Epithelial cell of proximal tubule (primary cell): Measurements from ENCODE around the gene PRSS3. TPM values are rescaled to one million over a fixed set of nuclear protein-coding genes. Genes with fewer than 3 reads are reported as not detected.
"Not testable (repeated sequence)": the region's sequence is repeated elsewhere in the genome, so short reads cannot be mapped to it uniquely, and the experiment has no call there.

ENCODE experiments used
- DNase-seq: peaks from one replicate; pipeline ENCODE4 v3.0.0-alpha.2; 2011; ENCODE audit warnings: low read depth
- H3K4me3 ChIP-seq: 2 replicates; pipeline ENCODE4 v1.5.1; 2011; ENCODE audit warnings: low read depth, mild to moderate bottlenecking, low read length
- CTCF ChIP-seq: conservative IDR thresholded peaks from 2 replicates; pipeline ENCODE4 v1.5.1; 2012; ENCODE audit warnings: low read depth, mild to moderate bottlenecking, low read length
- total RNA-seq: library from RNA; depleted of rRNA; stranded (reverse); fragments of >200 nt; gene quantifications from 2 replicates; pipeline ENCODE4 v1.2.3, GENCODE V29; 2015

Gene PRSS3
- total RNA-seq, 1 donor from 2014 or later: 2.7 TPM

DNA sequence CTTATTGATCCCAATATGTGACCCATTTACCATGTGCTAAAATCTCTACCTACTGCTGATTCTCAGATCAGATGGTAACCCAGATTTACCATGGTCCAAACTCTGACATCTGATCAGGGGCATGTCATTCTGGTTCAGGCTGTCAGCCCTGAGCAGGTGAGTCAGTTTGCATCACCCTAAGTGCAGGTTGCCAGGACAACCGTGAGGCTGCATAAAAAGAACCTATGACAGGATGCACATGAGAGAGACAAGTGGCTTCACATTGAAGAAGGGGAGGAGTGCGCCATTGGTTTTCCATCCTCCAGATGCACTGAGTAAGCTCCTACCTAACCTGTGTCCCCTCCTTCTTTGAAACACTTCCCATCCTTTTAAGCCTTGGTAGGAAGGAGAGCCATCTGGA lies 801 bp upstream of the PRSS3 start:
- H3K4me3 ChIP-seq: no peak overlapping the region
- TF ChIP-seq CTCF: no peak
- DNase-seq: no peak

DNA sequence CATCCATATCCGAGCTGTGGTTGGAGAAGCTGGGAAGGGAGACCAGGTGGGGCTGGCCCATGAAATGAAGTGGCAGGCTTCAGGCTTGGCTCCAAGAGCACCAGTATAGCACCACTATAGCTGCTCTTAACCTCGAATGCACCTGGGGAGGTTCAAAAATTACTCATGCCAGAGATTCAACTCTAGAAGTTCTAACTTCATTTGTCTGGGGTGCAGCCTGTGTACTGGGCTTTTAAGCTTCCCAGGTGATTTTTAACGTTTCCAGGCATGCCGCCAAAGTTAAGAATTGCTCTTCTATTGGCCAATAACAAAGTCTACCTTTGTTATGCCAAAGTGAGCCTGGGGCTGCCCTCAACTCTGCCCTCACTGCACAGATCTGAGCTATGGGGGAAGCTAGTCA lies 458 bp downstream of the PRSS3 start:
- no peak for DNase-seq
- TF ChIP-seq CTCF: no peak

GRCh38 chr9:33796679-33797078 lies 1.3 kb downstream of the PRSS3 start:
- not testable (repeated sequence) for DNase-seq, H3K4me3 ChIP-seq

More for the DNA sequence above, 458 bp downstream of the PRSS3 start:
- H3K4me3 ChIP-seq: no peak overlapping the region

DNA sequence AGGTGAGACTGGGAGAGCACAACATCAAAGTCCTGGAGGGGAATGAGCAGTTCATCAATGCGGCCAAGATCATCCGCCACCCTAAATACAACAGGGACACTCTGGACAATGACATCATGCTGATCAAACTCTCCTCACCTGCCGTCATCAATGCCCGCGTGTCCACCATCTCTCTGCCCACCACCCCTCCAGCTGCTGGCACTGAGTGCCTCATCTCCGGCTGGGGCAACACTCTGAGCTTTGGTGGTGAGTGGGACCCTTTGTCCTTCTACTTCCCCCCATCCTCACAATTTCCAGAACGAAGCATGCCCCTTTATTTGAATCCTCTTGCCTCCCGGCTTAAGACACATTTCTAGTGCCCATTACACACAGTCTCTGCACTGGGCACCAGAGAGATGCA lies 2.5 kb downstream of the PRSS3 start:
- H3K4me3 ChIP-seq: no peak overlapping the region
- TF ChIP-seq CTCF: no peak
- no peak for DNase-seq

GRCh38 chr9:33798545-33798944 lies 3.2 kb downstream of the PRSS3 start:
- no peak overlapping the region for H3K4me3 ChIP-seq
- no peak for DNase-seq
- TF ChIP-seq CTCF: no peak

DNA sequence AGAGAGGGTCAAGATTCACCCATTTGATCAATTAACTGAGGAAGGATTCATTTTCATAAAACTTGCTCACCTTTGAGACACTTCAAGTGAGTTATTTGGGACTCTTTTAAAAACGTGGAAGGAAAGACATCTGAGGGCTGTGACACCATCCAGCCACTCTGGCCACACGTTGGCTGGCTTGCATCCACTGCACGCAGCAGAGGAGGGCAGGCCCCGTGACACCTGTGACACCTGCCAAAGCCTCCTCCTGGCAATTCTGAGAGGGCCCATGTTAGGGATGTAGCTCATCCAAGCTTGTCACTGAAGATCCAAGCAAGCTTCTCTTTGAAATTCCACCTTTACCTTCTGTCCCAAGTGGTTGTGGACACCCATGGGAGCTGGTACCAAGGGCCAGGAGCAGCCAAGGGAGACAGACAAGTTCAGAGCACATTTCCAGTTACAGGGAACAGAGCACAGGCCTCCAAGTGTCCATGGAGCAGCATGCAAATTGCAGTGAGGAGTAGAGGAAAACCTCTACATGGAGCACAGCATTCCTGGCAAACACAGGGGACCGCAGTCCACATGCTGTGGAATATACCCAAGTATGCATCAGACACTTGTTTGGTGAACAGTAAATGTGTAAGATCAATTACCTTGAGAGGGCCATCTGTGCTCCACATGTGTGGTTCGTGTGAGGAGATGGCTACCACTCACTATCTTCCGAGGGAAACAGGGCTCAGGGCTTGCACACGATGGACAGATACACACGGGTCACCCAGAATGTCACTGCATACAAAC lies 4.8 kb downstream of the PRSS3 start:
- no peak for TF ChIP-seq CTCF

GRCh38 chr9:33800886-33801285 lies 5.5 kb downstream of the PRSS3 start:
- no peak overlapping the region for H3K4me3 ChIP-seq
- DNase-seq: no peak
- TF ChIP-seq CTCF: no peak

More for the DNA sequence above, 4.8 kb downstream of the PRSS3 start:
- H3K4me3 ChIP-seq: no peak overlapping the region
- no peak for DNase-seq

DNA sequence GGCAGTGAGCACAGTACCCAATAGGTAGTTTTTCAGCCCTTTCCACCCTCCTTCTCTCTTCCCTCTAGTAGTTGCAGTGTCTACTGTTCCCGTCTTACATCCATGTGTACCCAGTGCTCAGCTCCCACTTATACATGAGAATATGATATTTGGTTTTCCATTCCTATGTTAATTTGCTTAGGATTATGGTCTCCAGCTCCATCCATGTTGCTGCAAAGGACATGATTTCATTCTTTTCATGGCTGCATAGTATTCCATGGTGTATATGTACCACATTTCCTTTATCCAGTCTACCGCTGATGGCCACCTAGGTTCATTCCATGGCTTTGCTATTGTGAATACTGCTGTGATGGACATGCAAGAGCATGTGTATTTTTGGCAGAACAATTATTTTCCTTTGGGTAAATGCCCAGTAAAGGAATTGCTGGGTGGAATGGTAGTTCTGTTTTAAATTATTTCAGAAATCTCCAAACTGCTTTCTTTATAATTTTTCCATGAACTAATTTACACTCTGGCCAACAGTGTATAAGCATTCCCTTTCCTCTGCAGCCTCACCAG lies 6.7 kb downstream of the PRSS3 start:
- not testable (repeated sequence) for H3K4me3 ChIP-seq, DNase-seq

DNA sequence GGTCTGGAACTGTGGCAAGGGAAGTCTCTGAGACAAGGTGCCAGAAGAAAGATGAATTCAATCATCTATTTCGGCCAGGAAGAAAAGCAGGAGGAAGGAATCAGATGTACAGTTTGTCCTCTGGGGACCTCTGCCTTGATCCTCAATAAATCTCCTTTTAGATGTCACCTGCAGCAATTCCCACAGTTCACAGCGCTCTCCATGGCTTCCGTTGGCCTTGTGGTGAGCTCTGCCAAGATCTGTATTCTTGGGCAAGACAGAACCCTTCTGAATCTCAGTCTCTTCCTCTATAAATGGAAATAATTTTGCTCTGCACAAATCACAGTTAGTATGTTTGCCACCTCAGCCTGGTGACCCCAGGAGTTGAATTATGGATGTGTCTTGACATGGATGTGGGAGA lies 8.8 kb downstream of the PRSS3 start:
- not testable (repeated sequence) for DNase-seq, H3K4me3 ChIP-seq

DNA sequence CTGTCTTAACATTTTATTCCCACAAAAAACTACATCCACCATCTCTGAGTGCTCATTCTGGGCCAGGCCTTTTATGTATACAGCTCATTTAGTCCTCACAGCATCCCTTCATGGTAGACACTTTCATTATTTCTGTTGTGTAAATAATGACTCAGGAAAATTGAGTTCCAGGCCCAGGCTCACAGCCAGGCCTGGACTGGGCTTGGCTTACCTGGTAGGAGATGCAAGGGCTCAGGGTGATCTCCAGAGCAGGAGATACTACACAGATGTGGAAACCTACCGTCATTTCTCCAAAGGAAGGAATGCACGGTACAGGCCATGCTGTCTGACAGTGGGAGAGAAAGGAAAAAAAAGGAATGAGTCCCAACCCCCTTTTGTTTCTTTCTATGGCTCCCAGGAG lies 11.8 kb downstream of the PRSS3 start:
- H3K4me3 ChIP-seq, DNase-seq: not testable (repeated sequence)

DNA sequence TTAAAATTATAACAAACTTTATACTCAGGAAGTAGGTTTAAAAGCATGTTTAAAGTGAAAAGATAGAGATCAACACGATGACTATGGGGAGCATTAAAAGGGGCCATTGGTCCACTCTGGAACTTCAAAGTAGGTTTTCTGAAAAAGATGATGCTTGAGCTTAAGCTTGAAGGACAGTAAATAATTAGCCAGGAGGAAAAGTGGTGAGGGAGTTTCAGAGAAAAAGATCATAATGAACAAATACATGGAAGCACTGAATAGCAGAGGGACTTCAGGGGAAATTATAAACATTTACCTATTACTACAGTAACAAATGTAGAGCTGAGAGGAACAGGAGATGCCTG lies 13.6 kb downstream of the PRSS3 start:
- DNase-seq, H3K4me3 ChIP-seq: not testable (repeated sequence)
